Brain microvascular endothelial cell (primary cell): ENCODE data around the gene RAPGEF4.

Source experiments
- DNase-seq: peaks from one replicate; pipeline ENCODE4 v3.0.0-alpha.2; 2020
- H3K27ac ChIP-seq: fragments of 250-450 bp; sonication (Bioruptor Pico); 2 replicates; pipeline ENCODE4 v1.5.1; 2020; ENCODE audit warnings: mild to moderate bottlenecking, moderate library complexity
- H3K27me3 ChIP-seq: fragments of 250-450 bp; sonication (Bioruptor Pico); replicated peaks from 2 replicates; pipeline ENCODE4 v1.5.1; 2020; ENCODE audit warnings: mild to moderate bottlenecking
- H3K36me3 ChIP-seq: fragments of 250-450 bp; sonication (Bioruptor Pico); replicated peaks from 2 replicates; pipeline ENCODE4 v1.5.1; 2020; ENCODE audit warnings: mild to moderate bottlenecking
- H3K4me3 ChIP-seq: 2 replicates; pipeline ENCODE4 v1.5.1; 2011; ENCODE audit warnings: low read depth, mild to moderate bottlenecking, control low read depth, low read length, moderate library complexity
- CTCF ChIP-seq: IDR thresholded peaks from 2 replicates; pipeline ENCODE4 v1.5.1; 2011; ENCODE audit warnings: low read depth, mild to moderate bottlenecking, moderate library complexity, low read length, control low read depth, inconsistent platforms; ENCODE audit errors: missing control alignments
- in situ Hi-C: cut with HindIII; loops from 2 replicates; pipeline ENCODE4 v1.10.0; 2017; ENCODE audit warnings: low sequenced_read_pairs, low pct_ligation_motif_present

RAPGEF4 gene

GRCh38 chr2:172735582-172736423, at the start of gene RAPGEF4:
TSS of gene RAPGEF4 (plus strand) at chr2:172735845. CDS start at chr2:172735984, 139 bp downstream.
- in situ Hi-C loops, result no loop called here
- Histone ChIP-seq H3K27ac (no peak within 1 kb of the TSS), H3K36me3 (no peaks in the 10 kb centered on the region), H3K27me3 (peaks cover 5% of the 10 kb centered on the region), H3K4me3 (peak within 1 kb of the TSS; percentile 48)
- no peak for TF ChIP-seq CTCF
- no peak for DNase-seq

- Histone ChIP-seq H3K27ac (no peak overlapping the region), H3K27me3 (no peaks in the 10 kb centered on the region), H3K36me3 (no peaks in the 10 kb centered on the region), H3K4me3 (no peak overlapping the region)
- in situ Hi-C loops, result no loop called here
- peak; percentile 98 for DNase-seq
- TF ChIP-seq CTCF, result no peak
Measured at GRCh38 chr2:172693037-172693436, 42.6 kb upstream of the RAPGEF4 start.

GRCh38 chr2:172693529-172694455, 41.9 kb upstream of the RAPGEF4 start:
- in situ Hi-C loops, result no loop called here

GRCh38 chr2:172697296-172697695, 38.3 kb upstream of the RAPGEF4 start:
- no peak for DNase-seq
- H3K27me3 ChIP-seq, result no peaks in the 10 kb centered on the region
- H3K27ac ChIP-seq, result no peak overlapping the region
- no peak overlapping the region for H3K4me3 ChIP-seq
- TF ChIP-seq CTCF, result no peak
- in situ Hi-C loops, result no loop called here
- no peaks in the 10 kb centered on the region for H3K36me3 ChIP-seq

More at GRCh38 chr2:172693529-172694455, 41.9 kb upstream of the RAPGEF4 start:
- Histone ChIP-seq H3K4me3 (no peak overlapping the region), H3K27me3 (no peaks in the 10 kb centered on the region), H3K27ac (no peak overlapping the region), H3K36me3 (no peaks in the 10 kb centered on the region)
- TF ChIP-seq CTCF, result no peak
- DNase-seq, result no peak

- DNase-seq, result peak; percentile 88
- peak overlapping the region; percentile 51 for H3K27ac ChIP-seq
Measured at GRCh38 chr2:172698041-172698863, 37.4 kb upstream of the RAPGEF4 start.

More at GRCh38 chr2:172698041-172698863, 37.4 kb upstream of the RAPGEF4 start:
- Histone ChIP-seq H3K36me3 (no peaks in the 10 kb centered on the region), H3K27me3 (no peaks in the 10 kb centered on the region), H3K4me3 (no peak overlapping the region)
- in situ Hi-C loops, result no loop called here
- no peak for TF ChIP-seq CTCF
